ENCODE results near the gene TMEM123.

DNA sequence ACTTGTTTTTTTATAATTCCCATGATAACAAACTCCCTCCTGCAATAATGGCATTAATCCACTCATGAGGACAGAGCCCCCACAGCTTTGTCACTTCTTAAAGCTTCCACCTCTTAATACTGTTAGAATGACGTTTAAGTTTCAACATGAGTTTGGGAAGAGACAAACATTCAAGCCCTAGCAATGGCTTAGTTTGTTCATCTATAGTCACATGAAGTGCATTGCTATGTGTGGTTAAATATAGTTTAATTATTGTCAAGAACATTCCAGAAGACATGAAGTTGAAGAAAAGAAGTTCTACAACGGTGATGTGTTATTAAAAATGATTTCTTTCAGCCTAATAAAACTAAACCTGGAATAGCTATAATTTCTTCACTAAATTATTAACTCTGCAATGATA is 47.4 kb upstream of the TMEM123 start:
- TF ChIP-seq EZH2 (IDR thresholded peaks at IDR 0.05; ENCODE audit: low read depth, low read length, severe bottlenecking) (no peak), SRF (IDR thresholded peaks at IDR 0.05; ENCODE audit: low read depth, low read length) (no peak), POLR2A (IDR thresholded peaks at IDR 0.05; ENCODE audit: control extremely low read depth in 1 of 2, low read depth in 2 of 2, low read length in 2 of 2) (no peak), SP1 (IDR thresholded peaks at IDR 0.05; ENCODE audit: low read depth, low read length) (no peak), EP300 (IDR thresholded peaks at IDR 0.05; ENCODE audit: borderline replicate concordance in 1 of 2, low read depth in 2 of 2, low read length in 2 of 2) (no peak), ASH2L (IDR thresholded peaks at IDR 0.05; ENCODE audit: low read length) (no peak), NRF1 (IDR thresholded peaks at IDR 0.05; ENCODE audit: low read depth, low read length) (no peak), HDAC2 (IDR thresholded peaks at IDR 0.05; ENCODE audit: borderline replicate concordance in 1 of 2, low read depth in 2 of 2, low read length in 2 of 2) (no peak), FOSL1 (IDR thresholded peaks at IDR 0.05; ENCODE audit: insufficient read depth, low read depth, low read length) (no peak)
- TF ChIP-seq, protein P1, sequence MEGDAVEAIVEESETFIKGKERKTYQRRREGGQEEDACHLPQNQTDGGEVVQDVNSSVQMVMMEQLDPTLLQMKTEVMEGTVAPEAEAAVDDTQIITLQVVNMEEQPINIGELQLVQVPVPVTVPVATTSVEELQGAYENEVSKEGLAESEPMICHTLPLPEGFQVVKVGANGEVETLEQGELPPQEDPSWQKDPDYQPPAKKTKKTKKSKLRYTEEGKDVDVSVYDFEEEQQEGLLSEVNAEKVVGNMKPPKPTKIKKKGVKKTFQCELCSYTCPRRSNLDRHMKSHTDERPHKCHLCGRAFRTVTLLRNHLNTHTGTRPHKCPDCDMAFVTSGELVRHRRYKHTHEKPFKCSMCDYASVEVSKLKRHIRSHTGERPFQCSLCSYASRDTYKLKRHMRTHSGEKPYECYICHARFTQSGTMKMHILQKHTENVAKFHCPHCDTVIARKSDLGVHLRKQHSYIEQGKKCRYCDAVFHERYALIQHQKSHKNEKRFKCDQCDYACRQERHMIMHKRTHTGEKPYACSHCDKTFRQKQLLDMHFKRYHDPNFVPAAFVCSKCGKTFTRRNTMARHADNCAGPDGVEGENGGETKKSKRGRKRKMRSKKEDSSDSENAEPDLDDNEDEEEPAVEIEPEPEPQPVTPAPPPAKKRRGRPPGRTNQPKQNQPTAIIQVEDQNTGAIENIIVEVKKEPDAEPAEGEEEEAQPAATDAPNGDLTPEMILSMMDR (IDR thresholded peaks at IDR 0.05; ENCODE audit: control extremely low read depth in 1 of 3, insufficient read depth in 1 of 3, low read depth in 1 of 3, low read length in 3 of 3): no peak
